Tibial nerve (tissue), 4 donors: Measurements from ENCODE around the gene RPS6KL1. TPM values are rescaled to one million over a fixed set of nuclear protein-coding genes. Genes with fewer than 3 reads are reported as not detected.
A peak's percentile ranks its signal among the peaks of the same experiment; 100 is the strongest.

Source experiments
- DNase-seq, 2 donors: peaks; one replicate each; pipeline ENCODE4 v3.0.0-alpha.2; 2019; ENCODE audit warnings: low spot score in 2 of 2
- H3K27ac ChIP-seq, 4 donors: fragments of 200-600 bp; sonication (generic) in 3 of 4; one replicate each; pipeline ENCODE4 v1.5.1; 2017 to 2019; ENCODE audit warnings: mild to moderate bottlenecking in 1 of 4
- H3K27me3 ChIP-seq, 2 donors: fragments of 200-600 bp; sonication (generic) in 1 of 2; one replicate each; pipeline versions ENCODE4 v1.5.1 to v1.6.0; 2017 to 2019
- H3K36me3 ChIP-seq, 3 donors: fragments of 200-600 bp; sonication (generic); one replicate each; pipeline ENCODE4 v1.5.1; 2018 to 2019
- H3K4me1 ChIP-seq, 4 donors: fragments of 200-600 bp; sonication (generic) in 3 of 4; one replicate each; pipeline ENCODE4 v1.5.1; 2017 to 2019
- H3K4me3 ChIP-seq, 4 donors: fragments of 200-600 bp; sonication (generic) in 3 of 4; one replicate each; pipeline ENCODE4 v1.5.1; 2017 to 2019; ENCODE audit warnings: mild to moderate bottlenecking in 1 of 4, moderate library complexity in 1 of 4
- H3K9me3 ChIP-seq, 4 donors: fragments of 200-600 bp; sonication (generic) in 3 of 4; one replicate each; pipeline ENCODE4 v1.5.1; 2017 to 2019
- CTCF ChIP-seq, 5 experiments: fragments of 200-600 bp in 3 of 5; fragments of 450-650 bp in 2 of 5; sonication (generic) in 3 of 5; IDR thresholded peaks; one replicate each; pipeline ENCODE4 v1.5.1; 2016 to 2019; ENCODE audit warnings: antibody characterized with exemption in 5 of 5, mild to moderate bottlenecking in 3 of 5, moderate library complexity in 2 of 5
- EP300 ChIP-seq, 2 donors: sonication (generic); formaldehyde crosslinking; IDR thresholded peaks; one replicate each; pipeline ENCODE4 v1.6.1; 2017; ENCODE audit warnings: antibody characterized with exemption in 2 of 2, mild to moderate bottlenecking in 1 of 2
- POLR2A ChIP-seq, 2 donors: fragments of 450-650 bp; IDR thresholded peaks; one replicate each; pipeline ENCODE4 v1.6.1; 2017; ENCODE audit warnings: antibody characterized with exemption in 2 of 2, mild to moderate bottlenecking in 2 of 2, moderate library complexity in 2 of 2
- WGBS, 2 donors: methylation state at CpG; one replicate each; pipeline ENCODE4 v1.1.5; 2018; 5-methylcytosine and 5-hydroxymethylcytosine counted together
- total RNA-seq, 4 donors: library from RNA; depleted of rRNA; stranded (reverse); fragments of >200 nt; gene quantifications; one replicate each; pipeline ENCODE4 v1.1.0, GENCODE V29; 2016

The RPS6KL1 gene
- total RNA-seq, 4 donors from 2014 or later: 2.0 to 20.7 (median 7.7) TPM

GRCh38 chr14:74860899-74861733 lies 61.9 kb downstream of the RPS6KL1 start:
- H3K4me3 ChIP-seq: no peak overlapping the region
- no peak overlapping the region for H3K27ac ChIP-seq
- WGBS, 2 donors: 23% methylated on average over 7 of the region's 7 CpGs
- H3K9me3 ChIP-seq: no peaks in the 10 kb centered on the region
- DNase-seq: peak; percentile 94 to 99
- H3K36me3 ChIP-seq: no peaks in the 10 kb centered on the region
- no peaks in the 10 kb centered on the region for H3K27me3 ChIP-seq
- peaks cover 0 to 10% (median 0%) of the 10 kb centered on the region in 4 donors for H3K4me1 ChIP-seq
- peak; percentile 70 to 88 (median 86) for TF ChIP-seq CTCF (IDR thresholded peaks at IDR 0.05)
- TF ChIP-seq POLR2A (IDR thresholded peaks at IDR 0.05): no peak
- TF ChIP-seq EP300 (IDR thresholded peaks at IDR 0.05): peak in 1 of 2 donors; percentile 41

GRCh38 chr14:74859757-74860552 lies 63.1 kb downstream of the RPS6KL1 start:
- Histone ChIP-seq H3K27me3 (no peaks in the 10 kb centered on the region), H3K36me3 (no peaks in the 10 kb centered on the region), H3K27ac (no peak overlapping the region), H3K4me1 (peaks cover 0 to 10% (median 0%) of the 10 kb centered on the region in 4 donors), H3K4me3 (no peak overlapping the region), H3K9me3 (no peaks in the 10 kb centered on the region)
- no peak for TF ChIP-seq CTCF (IDR thresholded peaks at IDR 0.05)
- TF ChIP-seq POLR2A (IDR thresholded peaks at IDR 0.05): no peak
- TF ChIP-seq EP300 (IDR thresholded peaks at IDR 0.05): no peak
- no peak for DNase-seq
- WGBS, 2 donors: 56 to 68% methylated on average over 10 of the region's 10 CpGs

GRCh38 chr14:74858022-74858421 lies 65.0 kb downstream of the RPS6KL1 start:
- no peak for DNase-seq
- no peaks in the 10 kb centered on the region for H3K27me3 ChIP-seq
- TF ChIP-seq EP300 (IDR thresholded peaks at IDR 0.05): no peak
- 47 to 68% methylated on average over 1 of the region's 1 CpG for WGBS, 2 donors
- peaks cover 0 to 17% (median 3%) of the 10 kb centered on the region in 4 donors for H3K4me1 ChIP-seq
- no peak overlapping the region for H3K4me3 ChIP-seq
- no peak overlapping the region for H3K27ac ChIP-seq
- H3K36me3 ChIP-seq: no peaks in the 10 kb centered on the region
- no peaks in the 10 kb centered on the region for H3K9me3 ChIP-seq

GRCh38 chr14:74856366-74856765 lies 66.7 kb downstream of the RPS6KL1 start:
- no peak for DNase-seq
- WGBS, 2 donors: 88 to 90% methylated on average over 1 of the region's 1 CpG
- Histone ChIP-seq H3K36me3 (no peaks in the 10 kb centered on the region), H3K4me1 (peaks cover 0 to 22% (median 4%) of the 10 kb centered on the region in 4 donors), H3K27me3 (no peaks in the 10 kb centered on the region), H3K4me3 (no peak overlapping the region), H3K9me3 (no peaks in the 10 kb centered on the region), H3K27ac (no peak overlapping the region)
- TF ChIP-seq EP300 (IDR thresholded peaks at IDR 0.05) (no peak), CTCF (IDR thresholded peaks at IDR 0.05) (no peak), POLR2A (IDR thresholded peaks at IDR 0.05) (no peak)

- H3K4me1 ChIP-seq: peaks cover 0 to 18% (median 4%) of the 10 kb centered on the region in 4 donors
- H3K27me3 ChIP-seq: no peaks in the 10 kb centered on the region
- H3K4me3 ChIP-seq: no peak overlapping the region
- H3K9me3 ChIP-seq: no peaks in the 10 kb centered on the region
- no peak for TF ChIP-seq EP300 (IDR thresholded peaks at IDR 0.05)
- no peak for TF ChIP-seq POLR2A (IDR thresholded peaks at IDR 0.05)
- no peak for TF ChIP-seq CTCF (IDR thresholded peaks at IDR 0.05)
- 66 to 81% methylated on average over 4 of the region's 4 CpGs for WGBS, 2 donors
- H3K27ac ChIP-seq: no peak overlapping the region
- DNase-seq: no peak
- no peaks in the 10 kb centered on the region for H3K36me3 ChIP-seq
Measured at GRCh38 chr14:74855945-74856344, 67.1 kb downstream of the RPS6KL1 start.
